H1 (cell line): Measurements from ENCODE around the gene MBNL2.

Experiments used
- BACH1 ChIP-seq: IDR thresholded peaks from 2 replicates; pipeline ENCODE4 v1.6.1; 2012; ENCODE audit warnings: low read length, improper control_type of control experiment
- CTCF ChIP-seq, 3 experiments: IDR thresholded peaks; 1 replicate in 2 of 3; 2 replicates in 1 of 3; pipeline versions ENCODE4 v1.5.1 to v1.6.1; 2011; ENCODE audit warnings: low read length in 3 of 3, mild to moderate bottlenecking in 3 of 3, inconsistent platforms in 2 of 3, low read depth in 1 of 3, moderate library complexity in 1 of 3; ENCODE audit not compliant: insufficient read depth in 1 of 3; ENCODE audit errors: control extremely low read depth in 1 of 3
- POLR2A ChIP-seq, 2 experiments: IDR thresholded peaks; 1 replicate in 1 of 2; 2 replicates in 1 of 2; pipeline ENCODE4 v1.6.1; 2011; ENCODE audit warnings: low read depth in 2 of 2, low read length in 2 of 2, mild to moderate bottlenecking in 2 of 2; ENCODE audit errors: control extremely low read depth in 1 of 2

DNA sequence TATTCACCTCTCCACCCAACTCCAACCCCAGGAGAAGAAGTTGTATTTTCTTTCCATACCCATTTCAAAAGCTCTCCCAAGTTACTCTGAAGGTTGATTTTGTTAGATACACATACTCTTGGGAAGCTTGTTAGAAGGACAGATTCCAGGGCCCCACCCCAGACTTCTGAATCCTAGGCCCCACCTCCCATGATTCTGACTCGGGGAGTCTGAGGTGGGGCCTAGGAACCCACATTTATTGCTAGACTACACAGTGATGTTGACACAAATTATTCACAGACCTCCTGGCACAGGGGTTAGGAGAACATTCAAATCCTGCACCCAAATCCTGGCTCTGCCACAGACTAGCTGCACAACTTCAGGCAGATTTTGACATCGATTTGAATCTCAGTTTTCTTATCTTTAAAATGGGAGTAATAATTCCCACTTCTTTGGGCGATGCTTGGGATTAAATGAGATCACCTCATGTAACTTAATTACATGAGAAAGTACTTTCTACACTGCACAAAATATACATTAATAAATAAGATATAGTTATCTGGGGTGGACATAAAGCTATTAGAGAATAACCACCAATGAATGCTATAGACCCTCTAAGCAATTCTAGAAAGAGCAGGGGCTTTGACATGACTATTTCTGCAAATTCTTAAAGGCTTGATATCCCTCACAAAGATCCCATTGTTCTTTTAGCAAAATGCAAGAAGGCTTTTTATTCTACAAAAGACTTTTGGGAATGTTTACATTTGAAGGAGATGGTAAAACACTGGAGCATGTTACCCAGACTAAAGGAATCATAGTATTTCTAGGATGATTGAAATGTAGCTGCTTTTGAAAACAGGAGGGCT is 18.0 kb downstream of the MBNL2 start:
- TF ChIP-seq CTCF (IDR thresholded peaks at IDR 0.05; ENCODE audit: control extremely low read depth in 1 of 3, insufficient read depth in 1 of 3, low read depth in 1 of 3, low read length in 3 of 3) (no peak), POLR2A (IDR thresholded peaks at IDR 0.05; ENCODE audit: control extremely low read depth in 1 of 2, low read depth in 2 of 2, low read length in 2 of 2) (no peak), BACH1 (no peak)
